GM21367 (cell line): ENCODE results near the gene NUDT4.

Experiments
- ATAC-seq: cut with Tn5 transposase; IDR thresholded peaks from one replicate; pipeline ENCODE4 v1.9.1; 2021; ENCODE audit not compliant: unreplicated experiment

Gene NUDT4

DNA sequence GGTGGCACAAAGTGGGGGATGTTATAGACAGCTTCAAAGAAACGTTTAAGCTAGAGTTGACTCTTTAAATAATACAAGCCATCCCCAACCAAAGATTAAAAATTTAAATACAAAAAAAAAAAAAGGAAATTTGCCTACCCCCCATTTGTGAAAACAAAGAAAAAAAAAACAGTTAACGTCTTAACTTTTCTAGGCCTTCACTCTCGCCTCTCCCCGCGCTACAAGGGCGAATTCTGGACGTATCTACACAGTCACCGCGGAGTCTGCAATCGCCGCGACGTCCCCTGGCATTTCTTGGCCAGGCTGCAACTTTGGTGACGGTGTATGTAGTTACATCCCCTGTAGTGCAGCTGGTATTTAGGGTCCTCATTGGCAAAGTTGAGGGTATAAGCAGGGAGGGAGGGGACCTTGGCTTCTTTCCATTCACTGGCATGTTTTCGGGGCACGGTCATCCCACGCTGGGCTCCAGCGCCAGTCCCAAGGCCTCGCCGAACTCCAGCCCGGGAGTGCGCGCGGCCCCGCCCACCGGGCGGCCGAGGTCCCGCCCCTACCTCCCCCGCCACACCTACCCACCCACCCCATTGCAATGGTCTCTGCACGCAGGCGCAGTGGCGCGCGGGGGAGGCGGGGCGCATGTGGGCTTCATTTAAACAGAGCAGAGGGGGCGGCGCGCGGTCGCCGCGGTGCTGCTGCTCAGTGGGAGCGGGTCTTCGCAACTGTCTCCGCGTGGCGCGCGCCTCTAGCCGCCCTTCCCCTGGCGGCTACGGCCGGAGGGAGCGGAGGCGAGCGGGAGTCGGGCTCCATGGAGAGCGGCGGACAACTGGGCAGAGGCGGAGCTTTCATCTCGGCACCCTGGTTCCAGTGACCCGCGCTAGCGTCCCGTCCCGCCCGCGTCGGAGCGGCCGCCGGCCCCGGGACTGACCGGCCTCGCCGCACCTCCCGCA, at the start of gene NUDT4:
Gene NUDT4 (plus strand): TSS at position 674 of the 944 bp plus-strand sequence. CDS start 398 bp downstream, outside the sequence.
- peak; percentile 55 for ATAC-seq

DNA sequence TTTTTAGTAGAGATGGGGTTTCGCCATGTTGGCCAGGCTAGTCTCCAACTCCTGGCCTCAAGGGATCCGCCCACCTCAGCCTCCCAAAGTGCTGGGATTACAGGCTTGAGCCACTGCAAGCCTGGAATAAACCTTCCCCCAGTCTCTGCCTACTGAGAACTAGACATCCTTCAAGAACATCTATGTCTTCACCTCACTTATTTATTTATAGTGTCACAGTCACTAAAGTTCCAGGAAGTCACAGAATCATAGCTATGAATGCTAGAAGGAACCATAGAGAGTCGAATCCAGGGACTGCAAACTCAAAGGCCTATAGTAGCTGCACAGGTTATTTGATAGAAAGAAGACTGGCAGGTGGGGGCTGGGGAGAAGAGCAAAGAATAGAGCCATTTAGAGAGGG, 44.7 kb upstream of the NUDT4 start:
- no peak for ATAC-seq

DNA sequence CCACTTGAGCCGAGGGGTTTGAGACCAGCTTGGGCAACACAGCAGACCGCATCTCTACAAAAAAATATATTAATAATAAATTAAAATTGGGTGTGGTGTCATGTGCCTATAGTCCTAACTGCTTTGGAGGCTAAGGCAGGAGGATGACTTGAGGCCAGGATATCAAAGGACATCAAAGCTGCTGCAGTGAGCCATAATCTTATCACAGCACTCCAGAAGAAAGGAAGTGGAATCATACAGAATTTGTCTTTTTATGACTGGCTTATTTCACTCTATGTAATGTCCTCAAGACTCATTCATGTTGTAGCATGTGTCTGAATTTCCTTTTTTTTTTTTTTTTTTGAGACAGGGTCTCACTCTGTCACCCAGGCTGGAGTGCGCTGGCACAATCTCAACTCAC, 43.9 kb upstream of the NUDT4 start:
- no peak for ATAC-seq

DNA sequence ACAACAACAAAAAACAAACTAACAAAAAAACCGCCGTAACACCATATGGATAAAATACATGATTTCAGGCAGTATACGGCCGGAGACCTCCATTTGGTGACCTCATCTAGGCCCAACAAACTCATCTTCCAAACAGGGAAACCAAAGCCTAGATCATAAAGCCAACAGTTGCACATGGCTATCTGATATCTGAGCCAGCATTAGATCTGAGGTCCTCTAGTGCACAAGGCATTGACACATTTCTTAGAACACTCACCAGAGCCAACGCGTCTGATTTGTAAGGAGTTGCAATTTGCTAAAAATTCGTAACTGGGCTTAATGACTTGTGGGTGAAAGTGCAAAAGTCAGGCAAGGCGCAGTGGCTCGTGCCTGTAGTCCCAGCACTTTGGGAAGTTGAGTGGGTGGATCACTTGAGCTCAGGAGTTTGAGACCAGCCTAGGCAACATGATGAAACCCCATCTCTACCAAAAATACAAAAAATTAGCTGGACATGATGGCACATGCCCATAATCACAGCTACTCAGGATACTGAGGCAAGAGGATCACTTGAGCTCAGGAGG, 42.0 kb upstream of the NUDT4 start:
- no peak for ATAC-seq

DNA sequence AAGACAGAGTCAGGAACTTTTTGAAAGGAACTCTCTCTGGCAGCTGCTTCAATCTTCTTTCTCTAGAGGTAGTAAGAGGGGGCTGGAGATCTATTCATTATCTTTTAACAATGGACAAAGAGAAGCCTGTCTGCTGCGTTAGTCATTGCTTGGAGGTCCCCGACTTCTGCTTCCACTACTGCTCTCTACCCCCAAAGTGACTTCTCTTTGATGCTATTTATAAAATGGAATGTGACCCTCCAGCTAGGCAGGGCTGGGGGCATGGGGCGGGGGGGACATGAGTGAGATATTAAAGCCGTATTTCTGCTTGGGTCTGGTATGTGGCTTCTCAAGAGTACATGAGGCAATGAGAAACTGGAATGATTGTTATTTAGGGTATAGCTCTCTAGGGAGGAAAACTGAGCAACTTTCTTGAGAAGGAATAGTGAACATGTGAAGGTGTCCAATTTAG, 41.4 kb upstream of the NUDT4 start:
- no peak for ATAC-seq

DNA sequence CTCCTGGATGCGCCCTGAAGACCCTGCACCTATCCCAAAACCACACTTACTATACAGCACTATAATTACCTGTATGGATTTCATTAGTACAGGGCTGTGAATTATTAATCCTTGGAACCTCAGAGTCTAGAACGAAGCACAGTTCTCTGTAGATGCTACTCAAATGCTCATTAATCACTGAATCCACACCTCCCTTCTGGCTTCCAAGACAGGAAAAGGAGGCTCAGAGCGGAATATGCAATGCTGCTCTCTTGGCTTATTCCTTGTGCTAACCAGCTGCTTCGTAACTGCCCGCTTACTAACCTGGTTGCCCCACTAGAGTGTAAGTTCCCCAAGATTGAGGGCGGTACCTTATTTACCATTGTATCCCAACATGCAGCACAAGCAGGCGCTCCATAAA, 39.1 kb upstream of the NUDT4 start:
- no peak for ATAC-seq

DNA sequence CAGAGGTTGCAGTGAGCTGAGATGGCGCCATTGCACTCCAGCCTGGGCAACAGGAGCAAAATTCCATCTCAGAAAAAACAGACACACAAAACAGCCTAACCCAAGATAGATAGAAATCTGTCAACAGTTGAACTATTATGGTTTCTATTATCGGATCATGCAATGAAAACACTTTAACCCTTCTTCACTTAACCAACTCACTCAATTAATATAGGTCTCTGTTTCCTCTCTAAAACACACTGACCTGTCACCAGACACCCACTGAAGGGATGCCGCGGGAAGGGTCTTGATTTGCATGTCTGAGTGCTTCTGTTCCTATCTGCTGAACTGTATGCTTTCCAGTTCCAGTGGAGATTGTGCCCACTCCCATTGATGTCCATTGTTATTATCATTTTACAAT, 38.0 kb upstream of the NUDT4 start:
- no peak for ATAC-seq

DNA sequence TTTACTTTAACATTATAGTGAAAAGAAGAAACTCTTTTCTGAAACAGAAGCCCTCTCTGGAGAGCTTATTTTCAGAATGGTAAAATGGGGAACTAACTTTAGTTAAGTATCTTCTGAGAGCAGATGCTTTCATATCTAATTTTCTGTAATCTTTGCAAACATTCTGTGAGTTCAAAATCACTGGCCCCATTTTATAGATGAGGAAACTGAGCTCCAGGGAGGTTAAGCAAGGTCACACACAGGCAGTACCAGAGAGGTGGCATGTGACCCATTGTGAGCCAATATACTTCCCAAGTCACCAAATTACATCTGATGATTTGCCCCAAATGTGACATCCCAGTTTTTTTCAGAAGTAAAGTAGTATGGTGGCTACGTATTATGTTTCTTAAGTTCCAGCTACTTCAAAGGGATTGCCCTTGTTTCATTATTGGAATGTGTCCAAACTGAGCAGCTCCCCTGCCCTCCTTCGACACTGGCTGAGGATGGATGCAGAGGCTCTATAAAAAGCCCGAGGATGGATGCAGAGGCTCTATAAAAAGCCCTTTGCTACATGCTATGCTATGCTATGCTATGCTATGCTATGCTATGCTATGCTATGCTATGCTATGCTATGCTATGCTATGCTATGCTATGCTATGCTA, 36.2 kb upstream of the NUDT4 start:
- no peak for ATAC-seq

DNA sequence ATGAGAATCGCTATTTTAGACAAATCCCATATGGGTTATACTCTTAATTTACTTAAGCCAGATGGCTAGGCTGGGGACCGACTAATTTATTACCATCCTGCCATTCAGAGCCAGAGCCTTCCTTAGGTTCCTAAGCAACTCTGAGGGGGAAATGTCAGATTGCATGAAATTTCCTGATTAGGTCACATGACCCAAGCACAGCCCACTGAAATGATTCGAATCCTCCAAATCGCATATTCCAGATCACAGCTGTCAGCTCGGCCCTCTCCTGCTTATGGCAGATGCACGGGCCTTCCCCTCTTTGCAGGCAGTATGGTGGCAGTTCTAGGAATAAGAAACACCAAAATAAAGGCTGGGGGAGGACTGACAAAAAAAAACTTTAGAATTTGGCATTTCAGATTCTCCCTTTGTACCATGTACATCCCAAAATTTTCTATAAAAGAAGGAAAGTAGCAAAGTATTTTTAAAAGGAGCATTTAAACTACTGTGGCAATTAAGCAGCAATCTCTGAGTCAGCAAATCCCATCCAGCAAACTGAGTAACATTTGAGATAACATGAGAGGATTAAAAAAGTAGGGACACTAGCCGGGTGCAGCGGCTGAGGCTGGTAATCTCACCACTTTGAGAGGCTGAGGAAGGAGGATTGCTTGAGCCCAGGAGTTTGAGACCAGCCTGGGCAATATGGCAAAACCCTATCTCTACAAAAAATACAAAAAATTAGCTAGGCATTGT, 30.5 kb upstream of the NUDT4 start:
- no peak for ATAC-seq

DNA sequence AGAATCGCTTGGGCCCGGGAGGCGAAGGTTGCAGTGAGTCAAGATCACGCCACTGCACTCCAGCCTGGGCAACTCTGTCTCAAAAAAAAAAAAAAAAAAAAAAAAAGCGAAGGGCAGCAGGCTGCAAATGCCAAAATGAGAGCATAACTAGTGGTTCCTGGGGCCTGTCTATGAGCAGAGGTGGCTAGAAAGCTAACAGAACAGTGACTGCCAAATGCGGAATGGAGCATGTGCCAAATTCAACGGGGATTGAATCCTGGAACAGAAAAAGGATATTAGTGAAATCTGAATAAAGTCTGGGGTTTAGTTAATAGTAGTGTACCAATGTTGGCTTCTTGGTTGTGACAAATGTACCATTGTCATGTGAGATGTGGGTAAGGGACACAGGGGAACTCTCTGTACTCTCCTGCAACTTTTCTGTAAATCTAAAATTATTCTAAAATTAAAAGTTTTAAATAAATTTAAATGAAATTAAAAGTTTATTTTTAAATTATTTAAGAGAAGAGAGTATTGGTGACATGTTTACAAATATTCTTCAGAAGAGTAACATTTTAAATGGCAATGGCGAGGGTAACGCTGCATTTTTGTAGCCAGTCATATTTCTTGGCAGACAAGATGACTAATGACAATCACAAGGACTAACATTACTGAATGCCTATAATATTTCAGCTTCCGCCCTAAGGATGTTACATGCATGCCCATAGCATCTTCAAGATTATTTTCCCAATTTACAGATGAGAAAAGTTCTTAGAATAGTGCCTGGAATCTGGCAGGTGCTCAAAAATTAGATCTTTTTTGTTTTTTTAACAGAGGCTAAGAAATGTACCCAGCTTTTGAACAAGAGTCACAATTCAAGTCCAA, 28.9 kb upstream of the NUDT4 start:
- ATAC-seq, result no peak

DNA sequence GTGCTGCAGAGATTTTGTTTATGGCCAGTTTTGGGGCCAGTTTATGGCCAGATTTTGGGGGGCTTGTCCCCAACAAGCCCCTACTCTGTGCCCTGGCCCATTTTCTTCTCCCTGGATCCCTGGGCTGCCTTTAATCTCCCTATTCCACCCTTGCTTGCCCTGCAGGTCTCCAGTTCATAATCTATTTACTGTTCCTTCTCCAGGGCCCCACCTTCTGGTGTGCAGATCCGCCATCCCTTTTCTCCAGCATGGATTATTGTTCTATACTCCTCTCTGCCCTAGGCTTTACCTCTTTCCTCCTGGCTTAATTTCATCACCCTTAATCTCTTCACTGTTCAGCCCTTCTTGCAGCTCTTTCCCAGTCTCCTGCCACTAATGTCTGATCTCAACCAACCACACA, 26.0 kb upstream of the NUDT4 start:
- no peak for ATAC-seq

DNA sequence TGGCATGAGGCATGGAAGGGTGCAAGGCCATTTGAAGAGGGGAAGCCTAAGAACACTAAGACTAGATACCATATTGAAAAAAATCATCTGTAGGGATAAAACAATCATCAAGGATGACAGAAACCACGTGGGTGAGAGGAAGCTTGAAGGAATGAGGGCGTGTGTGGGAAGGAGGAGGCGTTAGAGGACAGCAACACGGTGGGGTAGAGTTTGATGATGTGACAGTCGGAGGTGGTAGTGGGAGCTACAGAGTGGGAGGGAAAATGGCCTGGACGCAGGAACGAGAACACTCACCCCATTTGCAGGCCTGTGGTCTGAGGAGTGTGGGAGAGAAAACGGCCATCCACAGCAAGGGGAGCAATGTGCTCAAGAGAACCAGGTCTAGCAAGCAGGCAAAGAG, 25.4 kb upstream of the NUDT4 start:
- ATAC-seq, result no peak

DNA sequence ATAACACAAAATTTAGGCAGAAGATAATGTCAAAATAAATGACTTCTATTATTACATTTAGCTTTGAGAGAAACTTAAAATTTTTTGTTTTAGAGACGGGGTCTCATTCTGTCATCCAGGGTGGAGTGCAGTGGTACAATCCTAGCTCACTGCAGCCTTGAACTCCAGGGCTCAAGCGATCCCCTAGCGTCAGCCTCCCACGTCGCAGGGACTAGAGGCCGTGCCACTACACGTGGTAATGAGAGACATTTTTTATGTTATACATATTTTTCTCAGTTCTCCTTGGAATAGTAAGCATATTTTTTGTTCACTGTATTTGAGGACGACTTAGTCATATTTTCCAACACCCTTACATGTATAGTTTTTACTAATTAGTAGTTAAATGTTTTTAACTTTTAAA, 21.5 kb upstream of the NUDT4 start:
- no peak for ATAC-seq

DNA sequence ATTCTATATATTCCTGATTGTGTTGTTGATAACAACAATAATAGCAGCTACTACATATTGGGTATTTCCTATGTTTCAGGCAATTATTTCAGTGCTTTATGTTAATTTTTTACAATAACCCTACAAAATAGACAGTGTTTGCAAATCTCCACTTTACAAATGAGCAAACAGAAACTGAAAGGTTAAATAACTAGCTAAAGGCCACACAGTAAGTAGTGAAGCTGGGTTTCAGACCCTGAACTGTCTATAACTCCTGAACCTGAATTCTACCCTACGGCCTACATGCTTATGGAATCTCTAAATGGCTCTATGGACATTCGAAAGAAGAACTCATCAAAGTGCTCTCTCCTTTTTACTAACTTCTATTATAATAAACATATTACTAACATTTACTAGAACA, 19.7 kb upstream of the NUDT4 start:
- peak; percentile 61 for ATAC-seq

DNA sequence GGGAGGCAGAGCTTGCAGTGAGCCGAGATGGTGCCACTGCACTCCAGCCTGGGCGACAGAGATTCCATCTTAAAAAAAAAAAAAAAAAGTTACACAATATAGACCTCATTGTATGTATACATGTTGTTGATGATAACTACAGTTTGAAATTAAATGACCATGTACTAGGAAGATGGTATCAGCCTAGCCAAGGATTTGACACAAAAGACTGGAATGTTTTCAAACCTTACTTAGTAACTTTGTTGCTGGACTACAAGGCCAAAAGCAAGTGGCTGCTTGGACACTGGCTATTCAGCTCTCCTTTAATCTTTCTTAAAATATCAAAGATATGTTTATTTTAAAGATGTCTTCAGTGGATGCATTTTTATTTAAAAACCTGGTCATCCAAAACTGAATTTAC, 18.9 kb upstream of the NUDT4 start:
- ATAC-seq, result no peak

DNA sequence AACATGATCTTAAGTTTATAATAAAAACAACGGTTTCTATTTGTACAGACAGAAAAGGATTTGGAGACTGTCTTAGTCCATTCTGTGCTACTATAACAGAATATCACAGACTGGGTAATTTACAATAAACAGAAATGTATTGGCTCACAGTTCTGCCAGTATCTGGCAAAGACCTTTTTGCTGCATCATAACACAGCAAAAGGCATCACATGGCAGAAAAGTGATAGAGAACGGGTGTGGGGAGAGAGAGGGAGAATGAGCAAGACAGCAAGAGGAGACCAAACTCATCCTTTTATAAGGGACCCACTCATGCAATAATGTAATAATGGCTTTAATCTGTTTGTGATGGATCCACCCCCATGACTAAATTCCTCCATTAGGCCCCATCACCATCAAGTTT, 17.0 kb upstream of the NUDT4 start:
- ATAC-seq, result no peak

DNA sequence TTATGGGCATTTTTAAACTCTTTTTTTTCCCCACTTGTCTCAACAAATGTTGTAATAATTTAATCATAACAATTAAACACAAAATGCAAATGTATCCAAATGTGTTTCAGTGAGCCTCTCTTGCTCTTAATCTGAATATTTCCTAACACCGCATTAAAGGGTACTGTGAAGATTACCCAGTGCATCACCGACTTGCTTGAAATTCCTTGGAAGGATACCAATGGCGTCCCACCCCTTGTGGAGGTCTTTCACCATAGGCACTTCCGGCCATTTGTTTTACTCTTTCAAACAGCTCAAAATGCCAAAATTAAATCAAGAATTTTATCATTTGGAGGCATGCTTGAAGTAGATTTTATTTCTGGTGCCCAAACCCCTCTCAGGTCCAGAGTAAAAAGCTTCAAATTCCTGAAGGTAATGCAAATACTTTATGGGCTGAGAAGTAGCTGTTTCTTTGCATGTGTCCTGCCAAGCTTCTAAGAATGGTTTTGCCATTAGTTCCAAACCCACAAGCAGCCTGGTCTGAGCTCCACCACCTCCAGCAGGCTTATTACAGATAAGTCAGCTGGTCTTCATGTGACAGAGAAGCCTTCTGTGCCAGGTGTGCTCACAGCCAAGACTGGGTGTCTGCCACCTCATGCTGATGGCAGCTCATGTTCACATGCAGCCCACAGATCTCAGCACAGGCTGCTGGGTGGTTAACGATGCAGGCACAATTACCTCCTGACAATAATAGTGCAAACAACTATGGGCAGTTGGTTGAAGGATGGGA, 16.4 kb upstream of the NUDT4 start:
- no peak for ATAC-seq

DNA sequence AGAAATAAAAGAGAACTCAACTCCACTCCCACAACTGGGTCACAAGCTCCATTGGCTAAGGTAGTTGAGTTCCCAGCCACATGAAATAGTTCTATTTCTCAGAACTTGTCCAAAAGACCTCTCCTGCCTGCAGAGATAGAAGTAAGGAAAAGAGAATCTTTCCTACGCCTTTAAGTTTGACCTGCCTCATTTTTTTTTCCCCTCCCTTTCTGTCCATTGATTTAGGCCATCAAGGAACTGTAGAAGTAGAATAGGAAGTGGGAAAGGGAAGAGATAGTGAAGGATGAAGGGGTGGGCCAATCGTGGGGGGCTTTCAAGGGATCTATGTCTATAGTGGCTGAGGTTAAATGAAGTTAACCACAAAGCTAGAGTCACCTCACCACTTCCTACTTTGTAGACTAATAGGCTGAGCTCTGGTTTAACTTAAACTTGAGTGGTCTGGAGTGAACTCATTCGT, 13.9 kb upstream of the NUDT4 start:
- no peak for ATAC-seq

DNA sequence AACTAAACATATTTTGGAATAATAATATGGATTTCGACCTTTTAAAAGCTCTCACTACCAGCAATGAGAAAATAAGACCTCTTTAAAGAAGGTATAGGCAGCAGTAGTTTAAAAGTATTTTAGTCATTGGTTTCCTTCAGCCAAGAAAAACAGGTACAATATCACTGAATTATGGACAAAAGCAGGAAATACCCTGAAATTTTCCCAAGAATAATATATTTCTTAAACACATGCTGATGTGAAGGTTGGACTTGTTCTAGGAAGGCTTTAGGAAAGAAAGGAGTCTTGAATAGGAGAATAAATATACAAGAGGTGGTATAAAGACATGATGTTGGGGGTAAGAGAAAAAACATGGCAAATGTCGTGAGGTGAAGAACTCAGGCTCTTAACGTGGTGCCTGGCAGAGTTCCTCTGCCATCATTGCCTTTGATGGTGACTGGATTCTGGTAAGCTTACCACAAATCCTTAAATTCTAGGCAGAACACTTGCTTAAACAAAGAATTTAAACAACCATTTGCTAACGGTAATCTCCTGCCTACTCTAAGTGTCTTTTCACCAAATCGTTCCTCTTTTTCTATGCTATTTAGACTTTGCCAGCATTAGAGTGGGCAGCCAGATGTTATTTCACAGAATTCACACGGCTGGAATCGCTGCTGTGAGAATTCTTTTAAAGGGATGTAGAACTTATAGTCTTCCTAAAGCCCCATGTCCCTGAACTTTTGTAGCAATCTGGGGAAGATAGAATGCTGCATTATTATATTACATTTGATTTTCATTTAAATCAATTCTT, 11.9 kb upstream of the NUDT4 start:
- ATAC-seq, result no peak
